ENCODE data around the gene CENPN. TPM values are rescaled to one million over a fixed set of nuclear protein-coding genes. Genes with fewer than 3 reads are reported as not detected.

Gene CENPN
- total and polyA plus RNA-seq, 2 of the 13 experiments (the other 11 are each of a cell fraction or from before 2014, with no cell fraction given), result 29.7 to 129 TPM

DNA sequence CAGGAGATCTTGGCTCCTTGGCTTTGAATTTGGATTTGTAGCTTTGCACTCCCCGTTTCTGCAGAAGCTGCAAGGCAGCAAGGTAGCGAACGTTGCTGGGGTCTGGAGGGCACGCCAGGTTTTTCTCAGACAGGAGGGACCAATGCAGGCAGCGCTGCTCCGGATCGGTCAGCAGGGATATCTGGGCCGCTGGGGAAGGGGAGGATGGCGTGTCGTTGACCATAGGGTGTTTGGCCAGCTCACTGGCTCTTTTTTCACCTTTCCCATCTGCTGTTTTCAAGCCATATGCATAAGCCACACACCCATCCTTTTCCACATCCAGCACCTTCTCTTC is 54.3 kb downstream of the CENPN start (continued):
- TF ChIP-seq, protein P1, sequence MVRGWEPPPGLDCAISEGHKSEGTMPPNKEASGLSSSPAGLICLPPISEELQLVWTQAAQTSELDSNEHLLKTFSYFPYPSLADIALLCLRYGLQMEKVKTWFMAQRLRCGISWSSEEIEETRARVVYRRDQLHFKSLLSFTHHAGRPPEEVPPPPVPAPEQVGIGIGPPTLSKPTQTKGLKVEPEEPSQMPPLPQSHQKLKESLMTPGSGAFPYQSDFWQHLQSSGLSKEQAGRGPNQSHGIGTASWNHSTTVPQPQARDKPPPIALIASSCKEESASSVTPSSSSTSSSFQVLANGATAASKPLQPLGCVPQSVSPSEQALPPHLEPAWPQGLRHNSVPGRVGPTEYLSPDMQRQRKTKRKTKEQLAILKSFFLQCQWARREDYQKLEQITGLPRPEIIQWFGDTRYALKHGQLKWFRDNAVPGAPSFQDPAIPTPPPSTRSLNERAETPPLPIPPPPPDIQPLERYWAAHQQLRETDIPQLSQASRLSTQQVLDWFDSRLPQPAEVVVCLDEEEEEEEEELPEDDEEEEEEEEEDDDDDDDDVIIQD (CRISPR knock-in tag; IDR thresholded peaks at IDR 0.05; ENCODE audit: low read depth), result no peak
- no peak for TF ChIP-seq ATF7 (IDR thresholded peaks at IDR 0.05)
- TF ChIP-seq ATF7 (CRISPR knock-in tag; IDR thresholded peaks at IDR 0.05), result no peak
- TF ChIP-seq CBFB (CRISPR knock-in tag; IDR thresholded peaks at IDR 0.05), result no peak
- TF ChIP-seq ZFYVE20 (CRISPR knock-in tag; IDR thresholded peaks at IDR 0.05; ENCODE audit: borderline replicate concordance, low read depth), result no peak
- TF ChIP-seq, protein P2, sequence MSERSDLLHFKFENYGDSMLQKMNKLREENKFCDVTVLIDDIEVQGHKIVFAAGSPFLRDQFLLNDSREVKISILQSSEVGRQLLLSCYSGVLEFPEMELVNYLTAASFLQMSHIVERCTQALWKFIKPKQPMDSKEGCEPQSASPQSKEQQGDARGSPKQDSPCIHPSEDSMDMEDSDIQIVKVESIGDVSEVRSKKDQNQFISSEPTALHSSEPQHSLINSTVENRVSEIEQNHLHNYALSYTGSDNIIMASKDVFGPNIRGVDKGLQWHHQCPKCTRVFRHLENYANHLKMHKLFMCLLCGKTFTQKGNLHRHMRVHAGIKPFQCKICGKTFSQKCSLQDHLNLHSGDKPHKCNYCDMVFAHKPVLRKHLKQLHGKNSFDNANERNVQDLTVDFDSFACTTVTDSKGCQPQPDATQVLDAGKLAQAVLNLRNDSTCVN (CRISPR knock-in tag; IDR thresholded peaks at IDR 0.05; ENCODE audit: borderline replicate concordance), result no peak
- no peak for TF ChIP-seq ZNF274 (CRISPR knock-in tag; IDR thresholded peaks at IDR 0.05)
- no peak for TF ChIP-seq NR1H2 (CRISPR knock-in tag; IDR thresholded peaks at IDR 0.05; ENCODE audit: borderline replicate concordance, low read depth)

DNA sequence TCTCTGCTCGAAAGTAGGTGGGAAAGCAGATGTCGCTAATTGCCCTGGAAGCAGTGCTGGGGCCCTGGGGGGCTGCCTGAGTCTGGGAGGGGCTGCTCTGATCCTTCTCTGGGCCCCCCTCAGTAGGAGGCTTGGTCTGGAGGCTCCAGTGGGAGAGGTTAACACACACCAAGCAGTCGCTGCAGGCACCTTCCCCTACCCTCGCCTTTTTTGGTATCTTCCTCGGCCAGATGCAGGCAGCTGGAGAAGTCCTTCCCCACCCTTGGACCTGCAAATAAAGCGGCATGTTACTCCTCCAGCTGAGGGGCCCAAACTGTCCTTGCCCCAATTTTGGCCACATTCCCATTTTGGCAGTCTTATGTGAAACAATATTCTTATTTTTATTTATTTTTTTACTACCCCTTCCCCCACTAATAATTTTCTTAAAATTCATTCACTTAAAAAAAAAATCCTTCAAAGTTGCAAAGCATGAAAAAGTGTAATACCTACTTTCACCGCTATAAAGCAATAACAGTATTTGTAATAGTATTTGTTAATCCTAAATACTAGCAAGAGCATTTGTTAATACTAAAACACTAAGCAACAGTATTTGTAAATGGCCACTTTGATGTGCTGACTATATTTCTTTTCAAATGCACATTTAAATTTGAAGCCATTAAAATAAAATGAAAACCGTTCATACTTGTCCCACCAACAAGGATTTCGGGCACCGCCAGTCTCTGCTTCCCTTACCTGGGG is 55.0 kb downstream of the CENPN start:
- Histone ChIP-seq H3K4me1 (ENCODE audit: insufficient read depth, low read length) (no peaks in the 10 kb centered on the region), H3K27me3 (ENCODE audit: control insufficient read depth in 1 of 2, insufficient read depth in 2 of 2, low read length in 2 of 2) (no peaks in the 10 kb centered on the region), H3K27ac (ENCODE audit: extremely low read length, insufficient read depth, low read length) (no peak overlapping the region), H3K9me3 (ENCODE audit: low read length) (no peaks in the 10 kb centered on the region), H3K4me2 (ENCODE audit: low read depth, low read length) (no peak overlapping the region), H2AFZ (ENCODE audit: low read length) (no peak overlapping the region), H3K4me3 (replicated peaks in 1 of 3; ENCODE audit: insufficient read depth in 1 of 3, low read depth in 2 of 3, low read length in 3 of 3) (no peak overlapping the region), H3K79me2 (ENCODE audit: insufficient read depth, low read length) (no peaks in the 10 kb centered on the region), H4K20me1 (ENCODE audit: insufficient read depth, low read length) (no peaks in the 10 kb centered on the region), H3K9ac (ENCODE audit: insufficient read depth, low read depth, low read length) (no peak overlapping the region), H3K36me3 (replicated peaks in 1 of 2; ENCODE audit: control insufficient read depth in 1 of 2, insufficient read depth in 2 of 2, low read length in 2 of 2) (no peaks in the 10 kb centered on the region)
- ATAC-seq (no peak), FAIRE-seq (no peak), DNase-seq (ENCODE audit: low spot score) (no peak)
- intact Hi-C loops (cut with micrococcal nuclease; ENCODE audit: unreplicated experiment), result no loop called here
- WGBS (ENCODE audit: low lambda C conversion rate), result 93% methylated on average over 10 of the region's 10 CpGs
- CTCF ChIA-PET (ENCODE audit: low intra/inter-chr PET ratio, low total read pairs), result no interaction called here
- TF ChIP-seq JUN (CRISPR knock-in tag; IDR thresholded peaks at IDR 0.05), result no peak
- no TSS peak for BruUV-seq (replicated peaks)
- in situ Hi-C loops (cut with HindIII; ENCODE audit: extremely low pct_ligation_motif_present, low pct_unique_long_range_greater_than_20kb), result no loop called here
- POLR2A ChIA-PET, result no interaction called here

Measured in HepG2 (cell line).